ENCODE results near the gene CYB561D1.

GRCh38 chr1:109479901-109480300, 14.0 kb upstream of the CYB561D1 start:
- TF ChIP-seq, protein P1, sequence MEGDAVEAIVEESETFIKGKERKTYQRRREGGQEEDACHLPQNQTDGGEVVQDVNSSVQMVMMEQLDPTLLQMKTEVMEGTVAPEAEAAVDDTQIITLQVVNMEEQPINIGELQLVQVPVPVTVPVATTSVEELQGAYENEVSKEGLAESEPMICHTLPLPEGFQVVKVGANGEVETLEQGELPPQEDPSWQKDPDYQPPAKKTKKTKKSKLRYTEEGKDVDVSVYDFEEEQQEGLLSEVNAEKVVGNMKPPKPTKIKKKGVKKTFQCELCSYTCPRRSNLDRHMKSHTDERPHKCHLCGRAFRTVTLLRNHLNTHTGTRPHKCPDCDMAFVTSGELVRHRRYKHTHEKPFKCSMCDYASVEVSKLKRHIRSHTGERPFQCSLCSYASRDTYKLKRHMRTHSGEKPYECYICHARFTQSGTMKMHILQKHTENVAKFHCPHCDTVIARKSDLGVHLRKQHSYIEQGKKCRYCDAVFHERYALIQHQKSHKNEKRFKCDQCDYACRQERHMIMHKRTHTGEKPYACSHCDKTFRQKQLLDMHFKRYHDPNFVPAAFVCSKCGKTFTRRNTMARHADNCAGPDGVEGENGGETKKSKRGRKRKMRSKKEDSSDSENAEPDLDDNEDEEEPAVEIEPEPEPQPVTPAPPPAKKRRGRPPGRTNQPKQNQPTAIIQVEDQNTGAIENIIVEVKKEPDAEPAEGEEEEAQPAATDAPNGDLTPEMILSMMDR (conservative IDR thresholded peaks at IDR 0.05; ENCODE audit: low read length): no peak
- TF ChIP-seq EZH2phosphoT487 (IDR thresholded peaks at IDR 0.05; ENCODE audit: borderline replicate concordance): no peak

Data from Loucy (cell line).